ENCODE results near the gene CYP2U1.
"Not testable (repeated sequence)": the region's sequence is repeated elsewhere in the genome, so short reads cannot be mapped to it uniquely, and the experiment has no call there.

CYP2U1 gene

GRCh38 chr4:107930821-107931774 lies at the start of gene CYP2U1:
Gene CYP2U1 (plus strand): TSS chr4:107931549. CDS start chr4:107931644, 95 bp downstream.
- DNase-seq (ENCODE audit: low read depth) = peak; percentile 69

- no peak for DNase-seq (ENCODE audit: low read depth)
Observed at GRCh38 chr4:107885865-107886264, 45.5 kb upstream of the CYP2U1 start.

- DNase-seq (ENCODE audit: low read depth) = no peak
Observed at GRCh38 chr4:107888237-107888636, 43.1 kb upstream of the CYP2U1 start.

- DNase-seq (ENCODE audit: low read depth) = no peak
Observed at GRCh38 chr4:107890779-107891178, 40.6 kb upstream of the CYP2U1 start.

GRCh38 chr4:107891299-107891698 lies 40.0 kb upstream of the CYP2U1 start:
- no peak for DNase-seq (ENCODE audit: low read depth)

GRCh38 chr4:107893171-107894137 lies 37.9 kb upstream of the CYP2U1 start:
- DNase-seq (ENCODE audit: low read depth) = no peak

- DNase-seq (ENCODE audit: low read depth) = no peak
Observed at GRCh38 chr4:107894138-107894603, 37.2 kb upstream of the CYP2U1 start.

- DNase-seq (ENCODE audit: low read depth) = no peak
Observed at GRCh38 chr4:107896158-107896645, 35.1 kb upstream of the CYP2U1 start.

- no peak for DNase-seq (ENCODE audit: low read depth)
Observed at GRCh38 chr4:107896646-107897045, 34.7 kb upstream of the CYP2U1 start.

- no peak for DNase-seq (ENCODE audit: low read depth)
Observed at GRCh38 chr4:107897823-107898222, 33.5 kb upstream of the CYP2U1 start.

GRCh38 chr4:107900067-107900466 lies 31.3 kb upstream of the CYP2U1 start:
- DNase-seq (ENCODE audit: low read depth) = no peak

GRCh38 chr4:107900508-107900907 lies 30.8 kb upstream of the CYP2U1 start:
- DNase-seq (ENCODE audit: low read depth) = no peak

GRCh38 chr4:107901213-107901934 lies 30.0 kb upstream of the CYP2U1 start:
- no peak for DNase-seq (ENCODE audit: low read depth)

GRCh38 chr4:107902715-107903114 lies 28.6 kb upstream of the CYP2U1 start:
- no peak for DNase-seq (ENCODE audit: low read depth)

GRCh38 chr4:107905082-107905481 lies 26.3 kb upstream of the CYP2U1 start:
- DNase-seq (ENCODE audit: low read depth) = not testable (repeated sequence)

- DNase-seq (ENCODE audit: low read depth) = no peak
Observed at GRCh38 chr4:107906458-107907100, 24.8 kb upstream of the CYP2U1 start.

GRCh38 chr4:107908377-107908776 lies 23.0 kb upstream of the CYP2U1 start:
- DNase-seq (ENCODE audit: low read depth) = no peak

- DNase-seq (ENCODE audit: low read depth) = no peak
Observed at GRCh38 chr4:107913283-107913899, 18.0 kb upstream of the CYP2U1 start.

GRCh38 chr4:107915220-107915619 lies 16.1 kb upstream of the CYP2U1 start:
- no peak for DNase-seq (ENCODE audit: low read depth)

- DNase-seq (ENCODE audit: low read depth) = no peak
Observed at GRCh38 chr4:107916623-107917022, 14.7 kb upstream of the CYP2U1 start.

GRCh38 chr4:107917500-107917899 lies 13.8 kb upstream of the CYP2U1 start:
- no peak for DNase-seq (ENCODE audit: low read depth)
